Measurements from ENCODE around the gene GTF3A.
A peak's percentile ranks its signal among the peaks of the same experiment; 100 is the strongest.
"Not testable (repeated sequence)": the region's sequence is repeated elsewhere in the genome, so short reads cannot be mapped to it uniquely, and the experiment has no call there.

GTF3A gene

GRCh38 chr13:27424246-27425157 is at the start of gene GTF3A:
TSS of gene GTF3A (plus strand) at chr13:27424619.
- peak; percentile 69 to 85 for DNase-seq (ENCODE audit: low read depth in 1 of 2, low spot score in 1 of 2)

GRCh38 chr13:27374650-27375049 is 49.8 kb upstream of the GTF3A start:
- DNase-seq (ENCODE audit: low read depth in 1 of 2, low spot score in 1 of 2): no peak

GRCh38 chr13:27375686-27376326 is 48.6 kb upstream of the GTF3A start:
- DNase-seq (ENCODE audit: low read depth in 1 of 2, low spot score in 1 of 2): peak; percentile 16 to 19

GRCh38 chr13:27379126-27379525 is 45.3 kb upstream of the GTF3A start:
- DNase-seq (ENCODE audit: low read depth in 1 of 2, low spot score in 1 of 2): no peak

GRCh38 chr13:27379694-27380641 is 44.5 kb upstream of the GTF3A start:
- peak in 1 of 2 donors; percentile 19 for DNase-seq (ENCODE audit: low read depth in 1 of 2, low spot score in 1 of 2)

- DNase-seq (ENCODE audit: low read depth in 1 of 2, low spot score in 1 of 2): no peak
Measured at GRCh38 chr13:27381601-27382000, 42.8 kb upstream of the GTF3A start.

- DNase-seq (ENCODE audit: low read depth in 1 of 2, low spot score in 1 of 2): no peak
Measured at GRCh38 chr13:27383104-27383921, 41.1 kb upstream of the GTF3A start.

- DNase-seq (ENCODE audit: low read depth in 1 of 2, low spot score in 1 of 2): no peak
Measured at GRCh38 chr13:27384285-27384684, 40.1 kb upstream of the GTF3A start.

GRCh38 chr13:27388241-27388640 is 36.2 kb upstream of the GTF3A start:
- no peak for DNase-seq (ENCODE audit: low read depth in 1 of 2, low spot score in 1 of 2)

GRCh38 chr13:27389891-27390290 is 34.5 kb upstream of the GTF3A start:
- no peak for DNase-seq (ENCODE audit: low read depth in 1 of 2, low spot score in 1 of 2)

GRCh38 chr13:27391471-27391870 is 32.9 kb upstream of the GTF3A start:
- DNase-seq (ENCODE audit: low read depth in 1 of 2, low spot score in 1 of 2): no peak

GRCh38 chr13:27393101-27393500 is 31.3 kb upstream of the GTF3A start:
- DNase-seq (ENCODE audit: low read depth in 1 of 2, low spot score in 1 of 2): no peak

- no peak for DNase-seq (ENCODE audit: low read depth in 1 of 2, low spot score in 1 of 2)
Measured at GRCh38 chr13:27395007-27395510, 29.4 kb upstream of the GTF3A start.

GRCh38 chr13:27396252-27396846 is 28.1 kb upstream of the GTF3A start:
- no peak for DNase-seq (ENCODE audit: low read depth in 1 of 2, low spot score in 1 of 2)

GRCh38 chr13:27398360-27398759 is 26.1 kb upstream of the GTF3A start:
- no peak for DNase-seq (ENCODE audit: low read depth in 1 of 2, low spot score in 1 of 2)

GRCh38 chr13:27400405-27400804 is 24.0 kb upstream of the GTF3A start:
- DNase-seq (ENCODE audit: low read depth in 1 of 2, low spot score in 1 of 2): not testable (repeated sequence)

GRCh38 chr13:27401210-27401609 is 23.2 kb upstream of the GTF3A start:
- DNase-seq (ENCODE audit: low read depth in 1 of 2, low spot score in 1 of 2): no peak

GRCh38 chr13:27403203-27403678 is 21.2 kb upstream of the GTF3A start:
- no peak for DNase-seq (ENCODE audit: low read depth in 1 of 2, low spot score in 1 of 2)

GRCh38 chr13:27403727-27404385 is 20.6 kb upstream of the GTF3A start:
- no peak for DNase-seq (ENCODE audit: low read depth in 1 of 2, low spot score in 1 of 2)

Measured in activated T-helper 1 cell treated with anti-CD3 and anti-CD28 coated beads, Interleukin-2, amount 50 U/mL, for 16 hours (primary cell).